Prostate gland (tissue), 2 donors: ENCODE measurements around the gene SMAD1.

ENCODE experiments used
- CTCF ChIP-seq, 4 experiments: fragments of 200-600 bp in 2 of 4; fragments of 450-650 bp in 2 of 4; sonication (generic) in 2 of 4; IDR thresholded peaks; 1 replicate in 3 of 4; 2 replicates in 1 of 4; pipeline ENCODE4 v1.5.1; 2016 to 2019; ENCODE audit warnings: antibody characterized with exemption in 4 of 4, mild to moderate bottlenecking in 2 of 4, moderate library complexity in 2 of 4
- POLR2A ChIP-seq: fragments of 450-650 bp; IDR thresholded peaks from one replicate; pipeline ENCODE4 v1.6.1; 2016; ENCODE audit warnings: antibody characterized with exemption, mild to moderate bottlenecking
- POLR2AphosphoS5 ChIP-seq: sonication (generic); formaldehyde crosslinking; IDR thresholded peaks from one replicate; pipeline ENCODE4 v1.6.1; 2017; ENCODE audit warnings: antibody characterized with exemption

- no peak for TF ChIP-seq CTCF (IDR thresholded peaks at IDR 0.05)
- TF ChIP-seq POLR2AphosphoS5 = no peak
- TF ChIP-seq POLR2A = no peak
Measured at GRCh38 chr4:145490361-145490760, 8.7 kb downstream of the SMAD1 start.
